NT2/D1 (cell line): ENCODE data around the gene LIPT1.
"Not testable (repeated sequence)": the region's sequence is repeated elsewhere in the genome, so short reads cannot be mapped to it uniquely, and the experiment has no call there.

Experiments used
- DNase-seq: peaks from one replicate; pipeline ENCODE4 v3.0.0-alpha.2; 2011; ENCODE audit warnings: low read depth, low spot score
- H3K27me3 ChIP-seq: 2 replicates; pipeline ENCODE4 v1.6.0; 2011; ENCODE audit warnings: mild to moderate bottlenecking; ENCODE audit not compliant: insufficient read length, insufficient read depth
- H3K36me3 ChIP-seq: 2 replicates; pipeline ENCODE4 v1.6.1; 2011; ENCODE audit warnings: mild to moderate bottlenecking, low read length, mixed read lengths; ENCODE audit not compliant: insufficient read depth, insufficient read length
- H3K4me1 ChIP-seq: 2 replicates; pipeline ENCODE4 v1.5.1; 2011; ENCODE audit not compliant: insufficient read depth, insufficient read length
- H3K4me3 ChIP-seq: 2 replicates; pipeline ENCODE4 v1.5.1; 2011; ENCODE audit warnings: low read depth; ENCODE audit not compliant: insufficient read length
- H3K9ac ChIP-seq: 2 replicates; pipeline ENCODE4 v1.6.0; 2011; ENCODE audit warnings: low read depth; ENCODE audit not compliant: insufficient read length
- H3K9me3 ChIP-seq: 2 replicates; pipeline ENCODE4 v1.5.1; 2011; ENCODE audit warnings: mild to moderate bottlenecking, low read length; ENCODE audit not compliant: insufficient read depth
- SUZ12 ChIP-seq: IDR thresholded peaks from 2 replicates; pipeline ENCODE4 v1.6.1; 2011; ENCODE audit not compliant: insufficient read length, insufficient read depth; ENCODE audit errors: extremely low read depth
- YY1 ChIP-seq: IDR thresholded peaks from 2 replicates; pipeline ENCODE4 v1.6.1; 2011; ENCODE audit not compliant: insufficient read length, insufficient read depth
- ZNF274 ChIP-seq: IDR thresholded peaks from 2 replicates; pipeline ENCODE4 v1.6.1; 2011; ENCODE audit warnings: mild to moderate bottlenecking, low read depth, low read length

The LIPT1 gene

GRCh38 chr2:99180755-99181623 lies 26.2 kb downstream of the LIPT1 start, which contains the start of the genes MITD1 and MRPL30:
TSS of gene MITD1 (minus strand) at chr2:99181058. CDS start at chr2:99180981, 77 bp downstream.
TSS of gene MRPL30 (plus strand) at chr2:99181184. CDS start at chr2:99186204, 5,020 bp downstream.
- DNase-seq: peak; percentile 93
- Histone ChIP-seq H3K27me3 (no peaks in the 10 kb centered on the region), H3K4me1 (no peaks in the 10 kb centered on the region), H3K36me3 (peaks cover 26% of the 10 kb centered on the region), H3K9me3 (no peaks in the 10 kb centered on the region), H3K4me3 (peak within 1 kb of the TSS; percentile 84), H3K9ac (peak within 1 kb of the TSS; percentile 93)
- TF ChIP-seq SUZ12: no peak
- TF ChIP-seq ZNF274: no peak

DNA sequence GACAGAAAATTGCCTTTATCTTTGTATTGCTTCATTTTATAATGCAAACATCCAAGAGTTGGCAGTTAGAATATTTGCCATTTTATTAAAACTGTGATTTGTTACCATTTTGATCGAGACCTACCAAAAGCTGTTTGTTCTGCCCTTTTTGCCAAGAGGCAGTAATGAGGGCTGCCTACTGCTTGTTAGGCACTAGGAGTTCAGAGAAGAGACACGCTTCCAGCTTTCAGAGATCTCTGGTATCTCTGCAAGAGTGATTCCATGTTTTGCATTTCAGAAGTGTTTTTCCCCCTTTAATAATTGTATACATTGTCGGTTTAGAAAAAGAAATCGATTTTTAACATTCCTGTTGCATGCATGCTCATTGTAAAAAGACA lies 26.8 kb downstream of the LIPT1 start:
- H3K36me3 ChIP-seq: peaks cover 31% of the 10 kb centered on the region
- no peak for DNase-seq
- TF ChIP-seq ZNF274: no peak
- no peak for TF ChIP-seq YY1
- TF ChIP-seq SUZ12: no peak
- H3K27me3 ChIP-seq: no peaks in the 10 kb centered on the region
- H3K4me3 ChIP-seq: peak overlapping the region; percentile 84
- peak overlapping the region; percentile 93 for H3K9ac ChIP-seq
- H3K9me3 ChIP-seq: no peaks in the 10 kb centered on the region
- H3K4me1 ChIP-seq: no peaks in the 10 kb centered on the region

DNA sequence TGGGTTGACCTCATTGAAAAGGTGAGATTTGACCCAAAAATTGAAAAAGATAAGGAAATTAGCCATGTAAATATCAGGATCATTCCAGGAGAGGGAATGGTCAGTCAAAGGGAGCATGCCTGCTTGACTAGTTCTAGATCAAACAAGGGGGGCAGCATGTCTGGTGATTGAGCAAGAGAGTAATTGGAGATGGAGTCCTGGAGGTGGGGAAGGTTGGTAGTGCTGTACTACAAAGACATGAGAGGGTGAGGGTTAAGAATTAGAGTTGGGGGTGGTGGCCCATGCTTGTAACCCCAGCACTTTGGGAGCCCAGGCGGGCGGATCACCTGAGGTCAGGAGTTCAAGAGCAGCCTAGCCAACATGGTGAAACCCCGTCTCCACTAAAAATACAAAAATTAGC lies 28.3 kb downstream of the LIPT1 start:
- H3K9ac ChIP-seq: no peak overlapping the region
- H3K27me3 ChIP-seq: no peaks in the 10 kb centered on the region
- H3K4me1 ChIP-seq: no peaks in the 10 kb centered on the region
- DNase-seq: no peak
- H3K9me3 ChIP-seq: no peaks in the 10 kb centered on the region
- no peak overlapping the region for H3K4me3 ChIP-seq
- TF ChIP-seq ZNF274 (no peak), SUZ12 (no peak), YY1 (no peak)
- H3K36me3 ChIP-seq: peaks cover 33% of the 10 kb centered on the region

- DNase-seq: no peak
- peaks cover 38% of the 10 kb centered on the region for H3K36me3 ChIP-seq
- no peaks in the 10 kb centered on the region for H3K27me3 ChIP-seq
- H3K4me3 ChIP-seq: no peak overlapping the region
- TF ChIP-seq ZNF274 (no peak), YY1 (no peak), SUZ12 (no peak)
- H3K4me1 ChIP-seq: no peaks in the 10 kb centered on the region
- no peaks in the 10 kb centered on the region for H3K9me3 ChIP-seq
- no peak overlapping the region for H3K9ac ChIP-seq
These were observed 30.0 kb downstream of the LIPT1 start for GRCh38 chr2:99184811-99185210.

GRCh38 chr2:99187011-99187410 lies 32.2 kb downstream of the LIPT1 start:
- peaks cover 57% of the 10 kb centered on the region for H3K36me3 ChIP-seq
- TF ChIP-seq ZNF274 (no peak), YY1 (no peak), SUZ12 (no peak)
- no peaks in the 10 kb centered on the region for H3K4me1 ChIP-seq
- DNase-seq: no peak
- no peak overlapping the region for H3K9ac ChIP-seq
- no peak overlapping the region for H3K4me3 ChIP-seq
- H3K27me3 ChIP-seq: no peaks in the 10 kb centered on the region
- no peaks in the 10 kb centered on the region for H3K9me3 ChIP-seq

DNA sequence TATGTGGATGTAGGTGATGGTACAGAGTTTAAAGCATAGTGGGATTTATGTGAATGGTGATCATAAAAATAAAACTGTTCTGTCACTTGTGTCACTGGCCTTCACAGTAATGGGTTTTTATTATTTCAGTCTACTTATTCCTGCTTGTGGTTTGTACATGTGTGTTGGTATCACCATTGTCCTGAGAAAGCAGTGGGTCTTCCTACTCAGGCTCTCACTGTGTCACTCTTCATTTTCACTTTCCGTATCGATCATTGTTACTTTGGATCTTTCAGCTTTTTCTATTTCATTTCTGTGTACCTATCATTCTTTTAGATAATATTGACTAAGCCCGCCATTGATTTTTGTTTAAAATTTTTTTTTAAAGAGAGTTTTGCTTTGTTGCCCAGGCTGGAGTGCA lies 33.6 kb downstream of the LIPT1 start:
- Histone ChIP-seq H3K9me3 (no peaks in the 10 kb centered on the region), H3K27me3 (no peaks in the 10 kb centered on the region), H3K9ac (no peak overlapping the region), H3K36me3 (peaks cover 59% of the 10 kb centered on the region), H3K4me1 (no peaks in the 10 kb centered on the region), H3K4me3 (no peak overlapping the region)
- DNase-seq: no peak
- TF ChIP-seq YY1: no peak
- TF ChIP-seq ZNF274: no peak
- no peak for TF ChIP-seq SUZ12

DNA sequence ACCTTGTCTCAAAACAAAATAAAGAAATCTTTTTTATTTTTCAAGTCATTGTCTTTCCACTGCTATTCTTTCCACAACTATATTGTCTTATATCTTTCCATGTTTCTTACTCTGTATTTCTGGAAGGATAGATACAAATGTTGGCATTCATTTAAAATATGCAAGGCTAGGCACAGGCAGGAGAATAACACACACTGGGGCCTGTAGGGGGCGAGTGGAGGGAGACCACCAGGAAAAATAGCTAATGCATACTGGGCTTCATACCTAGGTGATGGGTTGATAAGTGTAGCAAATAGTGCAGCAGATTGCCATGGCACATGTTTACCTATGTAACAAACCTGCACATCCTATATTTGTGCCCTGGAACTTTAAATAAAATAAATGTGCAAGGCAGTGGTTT lies 35.8 kb downstream of the LIPT1 start:
- TF ChIP-seq ZNF274 (no peak), SUZ12 (no peak), YY1 (no peak)
- Histone ChIP-seq H3K9ac (no peak overlapping the region), H3K9me3 (no peaks in the 10 kb centered on the region), H3K36me3 (peaks cover 69% of the 10 kb centered on the region), H3K4me1 (no peaks in the 10 kb centered on the region), H3K27me3 (no peaks in the 10 kb centered on the region), H3K4me3 (no peak overlapping the region)
- DNase-seq: no peak

GRCh38 chr2:99192364-99192763 lies 37.6 kb downstream of the LIPT1 start:
- H3K4me3 ChIP-seq, H3K27me3 ChIP-seq, H3K9me3 ChIP-seq, DNase-seq, H3K4me1 ChIP-seq, H3K9ac ChIP-seq: not testable (repeated sequence)
- H3K36me3 ChIP-seq: peaks cover 74% of the 10 kb centered on the region
